ENCODE results near the gene HDAC4.

DNA sequence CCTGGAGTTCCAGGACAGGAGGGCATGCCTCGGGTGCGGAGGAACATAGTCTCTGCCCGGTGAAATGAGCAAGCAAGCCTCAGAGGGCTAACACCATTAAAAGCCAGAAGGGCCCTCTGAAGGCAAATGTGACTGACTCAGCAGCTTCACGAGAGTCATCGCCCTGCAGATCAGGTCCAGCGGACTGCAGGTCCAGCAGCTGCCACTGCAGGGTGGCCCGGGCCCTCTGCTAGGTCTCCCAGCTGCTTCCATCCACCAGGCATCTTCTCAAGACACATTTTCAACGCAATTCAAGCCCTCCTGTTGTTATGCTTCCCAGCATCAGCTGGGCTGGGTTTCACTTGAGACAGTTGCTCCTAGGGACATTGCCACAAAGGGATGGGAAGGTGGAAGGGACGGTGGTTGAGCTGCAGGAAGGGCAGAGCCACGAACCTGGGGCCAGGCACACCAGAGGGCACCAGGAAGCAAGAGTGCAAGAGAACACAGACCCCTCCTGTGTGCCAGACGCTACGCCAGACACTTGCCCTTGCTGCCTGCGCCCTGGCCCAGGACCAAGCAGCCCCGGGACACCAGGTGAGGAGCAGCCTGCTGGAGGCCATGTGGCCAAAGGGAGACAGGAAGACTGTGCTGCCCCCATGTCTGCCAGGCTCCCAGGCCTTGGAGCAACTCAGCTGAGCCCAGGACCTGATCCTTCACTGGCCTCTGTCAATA, 173.0 kb downstream of the HDAC4 start:
- TF ChIP-seq, protein P1, sequence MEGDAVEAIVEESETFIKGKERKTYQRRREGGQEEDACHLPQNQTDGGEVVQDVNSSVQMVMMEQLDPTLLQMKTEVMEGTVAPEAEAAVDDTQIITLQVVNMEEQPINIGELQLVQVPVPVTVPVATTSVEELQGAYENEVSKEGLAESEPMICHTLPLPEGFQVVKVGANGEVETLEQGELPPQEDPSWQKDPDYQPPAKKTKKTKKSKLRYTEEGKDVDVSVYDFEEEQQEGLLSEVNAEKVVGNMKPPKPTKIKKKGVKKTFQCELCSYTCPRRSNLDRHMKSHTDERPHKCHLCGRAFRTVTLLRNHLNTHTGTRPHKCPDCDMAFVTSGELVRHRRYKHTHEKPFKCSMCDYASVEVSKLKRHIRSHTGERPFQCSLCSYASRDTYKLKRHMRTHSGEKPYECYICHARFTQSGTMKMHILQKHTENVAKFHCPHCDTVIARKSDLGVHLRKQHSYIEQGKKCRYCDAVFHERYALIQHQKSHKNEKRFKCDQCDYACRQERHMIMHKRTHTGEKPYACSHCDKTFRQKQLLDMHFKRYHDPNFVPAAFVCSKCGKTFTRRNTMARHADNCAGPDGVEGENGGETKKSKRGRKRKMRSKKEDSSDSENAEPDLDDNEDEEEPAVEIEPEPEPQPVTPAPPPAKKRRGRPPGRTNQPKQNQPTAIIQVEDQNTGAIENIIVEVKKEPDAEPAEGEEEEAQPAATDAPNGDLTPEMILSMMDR (IDR thresholded peaks at IDR 0.05; ENCODE audit: insufficient read depth, low read length, poor library complexity, severe bottlenecking): no peak
- TF ChIP-seq EZH2phosphoT487 (conservative IDR thresholded peaks at IDR 0.05; ENCODE audit: low read length): no peak
